HuH-7.5 (cell line): Measurements from ENCODE around the gene SPACA7.

Experiments used
- DNase-seq: peaks from one replicate; pipeline ENCODE4 v3.0.0; 2011; ENCODE audit warnings: low spot score

SPACA7 gene, protein sequence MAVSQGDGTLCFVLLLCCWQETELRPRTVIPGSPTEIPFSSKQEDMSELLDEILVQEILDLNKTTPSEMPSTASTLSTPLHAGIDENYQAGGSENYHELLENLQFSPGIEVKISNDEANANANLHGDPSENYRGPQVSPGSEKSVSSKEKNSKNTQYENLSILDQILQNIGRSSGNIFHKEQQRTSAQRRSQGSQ

DNA sequence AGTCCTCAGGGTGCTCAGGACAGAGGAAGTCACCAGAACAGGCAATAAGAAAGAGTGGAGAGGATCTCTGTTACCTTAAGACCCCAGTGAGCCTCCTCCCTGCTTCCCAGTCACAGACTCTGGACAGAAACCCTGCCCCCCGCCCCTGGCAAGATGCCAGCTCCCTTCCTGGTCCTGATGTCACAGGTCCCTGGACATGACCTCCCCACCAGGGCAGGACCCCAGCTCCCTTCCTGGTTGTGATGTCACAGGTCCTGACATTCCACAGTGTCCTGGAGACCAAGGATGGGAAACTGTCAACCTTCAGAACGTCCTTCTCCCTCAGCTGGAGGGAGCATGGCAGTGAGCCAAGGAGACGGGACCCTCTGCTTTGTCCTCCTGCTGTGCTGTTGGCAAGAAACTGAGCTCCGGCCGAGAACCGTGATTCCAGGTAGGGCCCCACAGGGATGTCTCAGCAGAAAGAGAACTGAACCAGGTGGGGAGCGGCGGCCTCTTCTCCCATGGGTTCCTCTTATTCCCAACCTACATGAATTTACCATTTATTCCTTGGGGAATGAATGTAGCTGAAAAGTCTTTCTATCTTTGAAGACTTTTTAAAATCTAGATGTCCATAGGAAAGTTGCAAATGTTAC lies at the start of gene SPACA7:
Gene SPACA7 (plus strand): TSS at position 306 of the 632 bp plus-strand sequence. CDS start 31 bp downstream, at position 337.
- DNase-seq, result no peak

DNA sequence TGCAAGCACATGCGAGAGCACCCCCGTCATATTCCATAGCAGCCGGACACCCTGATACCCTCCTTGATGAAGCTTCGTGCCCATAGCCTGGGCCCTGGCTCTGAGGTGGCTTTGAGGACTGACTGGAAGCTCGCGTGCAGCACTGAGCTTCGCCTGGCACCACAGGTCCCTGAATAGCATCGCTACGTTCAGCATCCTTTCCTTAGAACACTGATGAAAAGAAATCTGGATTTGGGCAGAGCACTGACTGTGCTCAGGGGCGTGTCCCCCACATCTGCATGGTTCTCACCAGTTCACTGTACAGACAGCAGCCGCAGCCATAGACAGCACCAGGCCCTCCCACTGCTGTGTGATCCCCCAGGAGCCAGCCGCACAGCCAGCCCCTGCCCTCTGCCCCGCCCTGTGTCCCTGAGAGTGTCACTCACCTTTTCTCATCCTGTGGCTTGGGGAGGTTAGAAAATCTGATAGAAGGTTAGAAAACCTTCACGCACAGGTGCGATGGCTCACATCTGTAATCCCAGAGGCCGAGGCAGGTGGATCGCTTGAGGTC lies 49.3 kb upstream of the SPACA7 start:
- no peak for DNase-seq

DNA sequence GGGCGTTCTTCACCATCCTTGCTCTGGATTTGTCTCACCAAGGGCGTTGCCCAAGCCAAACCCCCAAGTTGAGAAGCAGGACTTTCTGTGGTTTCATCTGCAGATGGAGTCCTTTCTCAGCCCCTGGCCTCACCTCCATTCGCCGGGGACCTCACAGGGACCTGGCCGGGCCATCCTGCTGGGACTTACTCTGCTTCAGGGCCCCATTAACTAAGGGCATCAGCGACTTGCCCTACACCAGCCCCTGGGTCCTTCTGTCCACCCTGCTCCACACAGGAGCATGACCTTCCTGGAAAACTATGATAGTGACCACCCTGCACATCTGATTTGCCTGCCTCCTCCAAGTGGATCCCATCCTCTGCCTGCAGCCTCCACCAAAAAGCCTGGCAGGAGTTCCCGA lies 47.2 kb upstream of the SPACA7 start:
- DNase-seq, result no peak

DNA sequence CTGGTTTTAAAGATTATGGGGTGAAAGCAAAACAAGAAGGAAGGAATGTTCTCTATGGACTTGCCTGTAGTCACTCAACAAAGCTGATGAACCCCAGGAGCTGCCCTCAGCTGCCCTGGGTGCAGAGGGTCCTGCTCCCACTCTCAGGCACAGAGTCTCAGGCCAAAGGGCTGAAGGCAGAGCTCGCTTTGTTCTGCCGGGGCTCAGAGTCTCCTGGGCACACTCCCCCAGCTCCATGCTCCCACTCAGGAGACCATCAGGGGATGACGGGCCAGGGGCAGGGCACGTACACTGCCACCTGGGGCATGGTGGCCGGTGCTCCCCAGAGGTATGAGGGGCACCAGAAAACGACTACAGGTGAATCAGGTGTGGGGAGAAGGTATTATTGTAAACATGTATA lies 46.8 kb upstream of the SPACA7 start:
- no peak for DNase-seq

DNA sequence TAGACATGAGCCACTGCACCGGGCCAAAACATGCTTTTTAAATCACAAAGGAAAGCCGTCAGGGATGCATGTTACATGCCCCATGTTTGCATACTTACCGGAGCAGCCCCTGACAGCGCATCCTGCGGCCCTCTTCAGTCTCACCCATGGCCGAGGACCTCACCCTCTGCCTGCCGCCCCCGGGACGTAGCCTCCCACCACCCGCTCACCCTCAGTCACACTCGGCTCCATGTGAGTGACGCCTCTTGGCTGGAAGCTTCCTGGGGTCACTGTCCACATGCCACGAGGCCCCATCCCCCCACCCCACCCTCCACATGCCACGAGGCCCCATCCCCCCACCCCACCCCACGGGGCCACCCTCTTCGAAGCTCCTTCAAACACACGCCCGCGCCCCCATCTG lies 46.1 kb upstream of the SPACA7 start:
- no peak for DNase-seq

DNA sequence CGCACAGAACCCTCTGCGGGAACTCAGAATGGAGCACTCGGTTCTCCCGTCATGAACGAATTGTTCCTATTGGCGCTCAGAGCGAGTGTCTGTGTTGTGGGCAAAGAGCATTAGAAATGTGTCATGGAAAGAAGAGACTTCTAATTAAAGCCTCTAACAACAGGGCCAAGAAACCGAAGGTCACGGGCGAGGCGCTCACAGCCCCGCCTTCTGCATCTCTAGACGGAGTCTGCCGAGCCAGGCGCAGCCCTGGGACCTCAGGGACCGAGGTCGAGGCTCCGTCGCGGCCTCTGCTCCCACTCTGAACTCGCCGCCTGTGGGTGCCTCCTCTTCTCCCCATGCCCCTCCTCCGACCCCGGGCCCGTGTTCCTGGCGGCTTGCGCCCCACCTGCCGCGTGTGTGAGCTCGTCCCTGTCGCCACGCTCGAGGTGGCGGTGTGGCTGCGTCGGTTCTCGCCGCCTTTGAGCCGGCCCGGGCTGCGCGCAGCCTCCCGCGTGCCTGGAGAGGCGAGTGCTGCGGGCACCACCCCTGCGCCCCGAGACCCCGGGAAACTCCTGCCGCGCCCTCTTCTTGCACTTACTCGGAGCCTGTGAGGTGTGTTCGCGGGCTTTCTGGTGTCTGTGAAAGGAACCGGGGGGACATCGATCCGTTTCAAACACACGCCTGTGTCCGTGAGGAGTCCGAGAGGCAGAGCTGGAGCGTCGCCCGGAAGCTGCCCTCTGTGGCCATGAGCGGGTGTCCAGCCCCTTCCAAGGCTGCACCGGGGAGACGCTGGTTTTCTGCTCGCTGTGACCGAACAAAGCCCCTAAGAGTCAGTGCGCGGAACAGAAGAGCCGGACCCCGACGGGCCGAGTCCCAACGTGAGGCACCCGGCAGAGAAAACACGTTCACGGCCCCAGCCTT lies 45.4 kb upstream of the SPACA7 start:
- no peak for DNase-seq

- no peak for DNase-seq
Measured at GRCh38 chr13:112331675-112332074, 44.5 kb upstream of the SPACA7 start.

DNA sequence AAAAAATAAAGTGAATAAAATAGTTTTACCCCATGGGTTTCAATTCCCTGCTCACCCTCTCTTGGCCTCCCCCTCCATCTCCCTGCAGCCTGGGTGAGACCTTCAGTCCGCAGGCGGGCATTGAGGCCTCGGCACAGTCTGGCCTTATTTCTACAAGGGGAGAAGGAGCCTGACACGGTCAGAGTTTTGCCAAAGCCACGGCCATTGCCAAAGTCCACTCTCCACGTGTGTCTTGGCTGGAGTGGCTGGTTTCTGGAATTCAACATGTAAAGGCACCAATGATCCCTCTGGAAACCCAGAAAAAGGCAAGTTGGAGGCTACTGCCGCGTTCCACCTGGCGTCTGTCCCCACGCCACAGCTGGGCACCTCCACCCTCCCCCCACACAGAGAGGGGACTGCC lies 43.4 kb upstream of the SPACA7 start:
- no peak for DNase-seq

DNA sequence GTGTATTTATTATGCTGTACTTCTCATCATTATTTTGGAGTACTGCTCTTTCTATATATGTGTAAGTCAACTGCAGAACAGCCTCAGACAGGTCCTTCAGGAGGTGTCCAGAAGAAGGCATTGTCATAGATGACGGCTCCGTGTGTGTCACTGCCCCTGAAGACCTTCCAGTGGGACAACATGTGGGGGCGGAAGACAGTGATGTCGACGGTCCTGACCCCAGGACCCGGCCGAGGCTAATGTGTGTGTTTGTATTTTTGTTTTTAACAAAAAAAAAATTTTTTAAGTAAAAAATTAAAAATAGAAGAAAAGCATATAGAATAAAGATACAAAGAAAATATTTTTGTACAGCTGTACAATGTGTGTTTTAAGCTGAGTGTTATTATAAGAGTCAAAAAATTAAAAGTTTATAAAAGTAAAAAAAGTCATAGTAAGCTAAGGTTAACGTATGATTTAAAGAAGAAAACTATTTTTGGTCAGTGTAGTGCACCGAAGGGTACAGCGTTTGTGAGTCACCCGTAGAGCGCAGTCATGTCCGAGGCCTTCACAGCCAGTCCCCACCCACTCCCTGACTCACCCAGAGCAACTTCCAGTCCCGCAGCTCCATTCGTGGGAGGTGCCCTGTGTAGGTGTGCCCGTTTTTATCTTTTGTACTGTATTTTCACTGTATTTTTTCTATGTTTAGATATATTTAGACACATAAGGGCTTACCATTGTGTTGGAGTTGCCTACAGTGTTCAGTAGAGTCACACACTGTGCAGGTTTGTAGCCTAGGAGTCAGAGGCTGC lies 42.2 kb upstream of the SPACA7 start:
- DNase-seq, result no peak

GRCh38 chr13:112335135-112335534 lies 41.0 kb upstream of the SPACA7 start:
- no peak for DNase-seq

DNA sequence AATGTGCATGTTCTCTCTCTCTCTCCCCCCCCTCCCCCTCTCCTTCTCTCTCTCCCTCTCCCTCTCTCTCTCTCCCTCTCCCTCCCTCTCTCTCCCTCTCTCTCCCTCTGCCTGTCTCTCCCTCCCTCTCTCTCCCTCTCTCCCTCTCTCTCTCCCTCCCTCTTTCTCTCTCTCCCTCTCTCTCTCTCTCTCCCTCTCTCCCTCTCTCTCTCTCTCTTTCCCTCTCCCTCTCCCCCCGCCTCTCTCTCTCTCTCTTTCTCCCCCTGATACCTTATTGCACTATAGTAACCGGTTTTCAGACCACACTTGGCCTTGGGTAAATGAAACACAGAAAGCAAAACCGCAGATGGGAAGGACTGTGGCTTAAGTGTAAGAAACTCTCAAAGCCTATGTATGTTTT lies 34.7 kb upstream of the SPACA7 start:
- no peak for DNase-seq

DNA sequence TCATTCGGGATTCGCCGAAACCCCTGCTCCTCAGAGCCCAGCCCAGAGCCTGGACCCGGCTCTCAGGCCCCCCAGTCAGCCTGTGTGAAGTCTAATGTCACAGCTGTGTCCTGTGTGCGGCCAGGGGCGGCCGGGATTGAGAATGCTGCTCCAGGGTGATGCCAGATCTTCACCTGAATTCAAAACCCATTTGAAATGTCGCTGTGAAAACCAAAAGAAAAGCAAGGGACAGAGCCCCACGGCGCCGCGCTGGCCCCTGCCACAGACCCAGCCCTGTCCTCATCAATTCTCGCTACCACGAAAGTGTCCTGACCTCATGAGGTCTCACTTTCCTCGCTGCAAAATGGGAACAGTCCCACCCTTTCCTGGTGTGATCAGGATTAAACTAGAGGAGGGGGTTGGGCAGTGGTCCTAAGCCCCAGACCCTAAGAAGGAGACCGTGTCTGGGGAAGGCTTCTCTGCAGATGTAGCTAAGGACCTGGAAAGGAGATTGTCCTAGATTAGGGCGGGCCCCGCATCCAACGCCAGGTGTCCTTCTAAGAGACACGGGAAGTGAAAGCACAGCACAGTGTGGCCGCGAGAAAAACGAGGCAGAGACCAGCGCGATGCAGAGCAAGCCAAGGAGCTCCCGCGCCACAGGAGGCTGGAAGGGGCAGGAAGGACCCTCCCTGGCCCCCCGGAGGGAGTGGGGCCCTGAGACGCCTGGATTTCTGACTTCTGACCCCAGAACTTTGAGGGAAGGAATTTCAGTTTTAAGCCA lies 34.0 kb upstream of the SPACA7 start:
- DNase-seq, result no peak

GRCh38 chr13:112342841-112343361 lies 33.3 kb upstream of the SPACA7 start:
- no peak for DNase-seq

GRCh38 chr13:112343591-112343990 lies 32.6 kb upstream of the SPACA7 start:
- DNase-seq, result no peak

DNA sequence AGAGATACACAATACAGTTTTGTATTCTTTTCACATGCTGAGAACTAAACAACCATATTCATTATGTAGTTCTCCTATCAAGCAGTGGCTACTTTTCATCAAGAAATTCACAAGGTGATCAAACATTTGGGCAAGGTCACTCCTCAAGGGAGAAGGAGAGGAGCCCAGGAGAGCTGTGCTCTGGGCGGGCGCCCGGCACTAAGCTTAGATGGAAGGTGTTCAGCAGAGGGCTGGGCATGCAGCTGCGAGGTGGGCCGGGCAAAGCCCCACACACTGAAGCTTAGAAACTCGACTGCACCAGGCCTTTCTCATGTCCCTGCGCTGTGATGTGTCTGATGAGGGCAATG lies 30.4 kb upstream of the SPACA7 start:
- DNase-seq, result no peak

DNA sequence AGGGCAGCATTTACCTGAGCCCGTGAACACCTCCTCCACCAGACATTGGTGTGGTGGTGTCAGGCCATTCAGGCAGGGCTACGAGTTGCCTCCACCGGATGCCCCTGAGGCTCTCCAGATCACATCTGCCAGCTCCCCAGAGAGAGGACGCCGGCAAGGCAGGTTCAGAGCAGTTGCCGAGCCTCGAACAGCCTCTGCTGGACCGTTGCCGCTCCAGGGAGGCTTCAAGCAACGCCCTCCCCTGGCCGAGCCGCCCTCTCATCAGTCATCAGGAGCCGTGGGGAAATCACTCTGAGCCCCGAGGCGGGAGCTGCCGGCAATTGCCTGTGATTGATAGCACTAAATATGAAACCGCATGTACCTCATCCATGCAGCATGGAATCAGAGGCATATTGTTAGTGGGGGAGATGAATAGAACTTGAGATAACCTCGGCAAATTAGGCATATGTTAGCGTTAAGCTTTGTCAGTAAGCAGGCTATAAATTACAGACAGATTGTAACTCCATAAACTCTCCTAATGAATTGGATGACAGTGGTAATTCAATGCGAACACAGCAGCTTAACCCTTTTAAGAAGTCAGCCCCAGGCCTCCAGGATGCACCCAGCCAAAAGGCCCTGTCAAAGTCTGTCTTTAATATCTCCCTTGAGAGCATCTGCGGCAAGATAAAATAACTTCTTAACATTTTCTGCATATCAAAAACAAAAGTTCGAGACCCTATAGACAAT lies 29.8 kb upstream of the SPACA7 start:
- no peak for DNase-seq

DNA sequence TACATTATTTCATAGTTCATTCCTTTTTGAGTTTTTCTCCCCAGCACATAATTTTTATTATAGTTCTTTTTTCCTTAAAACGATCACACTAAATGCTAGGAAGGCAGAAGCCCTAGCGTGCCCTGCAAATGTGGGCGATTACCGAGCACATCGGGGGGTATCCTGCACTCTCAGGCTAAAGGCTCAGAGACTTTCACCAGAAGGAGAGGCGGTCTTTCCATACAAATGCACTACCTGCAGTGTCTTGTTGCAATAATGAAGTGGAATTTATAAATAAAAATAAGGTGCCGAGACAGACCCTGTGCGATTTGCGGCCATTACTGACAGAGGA lies 29.3 kb upstream of the SPACA7 start:
- no peak for DNase-seq

- no peak for DNase-seq
Measured at GRCh38 chr13:112347986-112348385, 28.2 kb upstream of the SPACA7 start.

DNA sequence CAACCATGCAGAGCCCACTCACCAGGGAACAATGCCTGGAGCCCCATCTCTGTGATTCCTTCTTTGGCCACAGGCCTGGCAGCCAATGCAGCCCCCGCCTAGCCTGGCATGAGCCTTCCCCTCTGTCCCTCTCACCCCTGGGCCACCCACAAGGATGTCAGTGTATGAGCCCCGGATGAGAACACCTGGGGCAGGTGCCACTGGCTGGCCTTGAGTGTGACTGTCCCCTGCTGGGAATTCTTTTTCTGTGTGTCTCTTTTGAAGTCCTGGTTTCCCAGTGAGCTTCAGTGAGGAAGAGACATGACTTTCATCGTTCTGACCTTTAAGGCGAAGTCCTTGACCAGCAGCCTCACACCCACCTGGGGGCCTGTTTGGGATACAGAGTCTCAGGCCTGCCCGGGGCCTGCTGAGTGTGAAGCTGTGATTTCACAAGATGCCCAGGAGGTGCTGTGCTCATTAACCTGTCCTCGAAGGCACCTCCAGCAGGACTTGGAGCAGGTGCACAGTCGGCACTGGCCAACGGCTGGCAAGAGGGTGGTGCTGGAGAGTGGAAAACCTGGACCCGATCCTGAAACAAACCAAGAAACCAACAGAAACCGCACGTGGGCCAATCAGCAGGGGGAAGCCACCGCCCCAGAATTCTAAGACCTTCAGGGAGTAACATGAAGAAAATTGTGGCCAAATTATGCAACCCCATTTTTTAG lies 27.4 kb upstream of the SPACA7 start:
- DNase-seq, result no peak

DNA sequence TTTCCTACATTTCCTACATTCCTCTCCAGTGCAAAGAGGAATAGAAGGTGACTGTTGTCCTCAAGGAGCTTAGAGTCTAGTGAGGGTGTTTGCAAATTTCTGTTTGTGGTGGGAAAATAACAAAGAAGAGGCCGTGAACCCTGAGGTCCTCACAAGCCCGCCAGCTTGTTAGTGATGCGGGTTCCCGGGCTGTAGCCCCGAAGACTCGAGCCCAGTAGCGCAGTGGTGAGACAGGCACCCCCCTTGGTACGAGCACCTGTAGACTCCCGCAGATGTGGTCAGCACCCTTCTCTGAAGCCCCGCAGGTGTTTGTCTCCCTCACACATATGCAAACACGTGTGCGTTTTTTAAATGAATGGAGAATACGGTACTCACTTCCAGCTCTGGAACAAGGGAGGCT lies 26.5 kb upstream of the SPACA7 start:
- no peak for DNase-seq
